Lower leg skin (tissue), 4 donors: ENCODE measurements around the gene GSG1L. TPM values are rescaled to one million over a fixed set of nuclear protein-coding genes. Genes with fewer than 3 reads are reported as not detected.

Experiments
- DNase-seq, 2 donors: peaks; one replicate each; pipeline ENCODE4 v3.0.0-alpha.2; 2019; ENCODE audit warnings: low spot score in 2 of 2
- H3K4me3 ChIP-seq: fragments of 200-600 bp; sonication (generic); 2 replicates; pipeline ENCODE4 v1.5.1; 2017; ENCODE audit warnings: mild to moderate bottlenecking, low read depth; ENCODE audit not compliant: poor library complexity, severe bottlenecking
- POLR2A ChIP-seq, 2 donors: fragments of 450-650 bp; IDR thresholded peaks; one replicate each; pipeline ENCODE4 v1.6.1; 2016 to 2017; ENCODE audit warnings: antibody characterized with exemption in 2 of 2, mild to moderate bottlenecking in 1 of 2, moderate library complexity in 1 of 2
- WGBS, 2 donors: methylation state at CpG; one replicate each; pipeline ENCODE4 v1.1.5; 2018; 5-methylcytosine and 5-hydroxymethylcytosine counted together
- intact Hi-C: fragments of 100-400 bp; cut with DNase I; formaldehyde crosslinking; loops from one replicate; pipeline ENCODE4 v1.15.0; 2023; ENCODE audit warnings: low total_unique reads
- total RNA-seq, 4 donors: library from RNA; depleted of rRNA; stranded (reverse); fragments of >200 nt; gene quantifications; one replicate each; pipeline ENCODE4 v1.1.0, GENCODE V29; 2016
- TF ChIP-seq, protein P1 (sequence below), 3 donors: fragments of 450-650 bp; IDR thresholded peaks; one replicate each; pipeline ENCODE4 v1.5.1; 2016; ENCODE audit warnings: antibody characterized with exemption in 3 of 3, mild to moderate bottlenecking in 3 of 3, moderate library complexity in 2 of 3

Gene GSG1L
- total RNA-seq, 4 donors from 2014 or later = 0.49 to 1.1 (median 0.59) TPM; not detected in 1

DNA sequence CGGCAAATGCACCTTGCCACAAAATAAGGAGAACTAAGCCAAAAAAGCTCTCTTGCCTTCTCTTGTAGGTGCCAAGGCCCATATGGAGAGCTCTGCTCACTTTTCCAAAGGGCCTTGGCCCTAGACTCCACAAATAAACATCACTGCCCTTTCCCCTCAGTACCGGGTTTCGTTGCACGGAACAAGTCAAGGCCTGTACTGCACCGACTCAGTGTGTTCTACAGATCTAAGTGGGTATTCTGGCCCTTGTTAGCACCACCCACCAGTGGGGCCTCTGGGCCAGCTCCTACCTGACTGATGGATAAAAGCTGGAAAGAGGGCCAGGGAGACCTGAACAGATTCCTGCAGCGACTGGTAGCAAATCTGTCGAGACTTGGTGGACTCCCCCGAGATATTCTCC lies 43.7 kb upstream of the GSG1L start:
- no peak for TF ChIP-seq POLR2A (IDR thresholded peaks at IDR 0.05)
- TF ChIP-seq, protein P1, sequence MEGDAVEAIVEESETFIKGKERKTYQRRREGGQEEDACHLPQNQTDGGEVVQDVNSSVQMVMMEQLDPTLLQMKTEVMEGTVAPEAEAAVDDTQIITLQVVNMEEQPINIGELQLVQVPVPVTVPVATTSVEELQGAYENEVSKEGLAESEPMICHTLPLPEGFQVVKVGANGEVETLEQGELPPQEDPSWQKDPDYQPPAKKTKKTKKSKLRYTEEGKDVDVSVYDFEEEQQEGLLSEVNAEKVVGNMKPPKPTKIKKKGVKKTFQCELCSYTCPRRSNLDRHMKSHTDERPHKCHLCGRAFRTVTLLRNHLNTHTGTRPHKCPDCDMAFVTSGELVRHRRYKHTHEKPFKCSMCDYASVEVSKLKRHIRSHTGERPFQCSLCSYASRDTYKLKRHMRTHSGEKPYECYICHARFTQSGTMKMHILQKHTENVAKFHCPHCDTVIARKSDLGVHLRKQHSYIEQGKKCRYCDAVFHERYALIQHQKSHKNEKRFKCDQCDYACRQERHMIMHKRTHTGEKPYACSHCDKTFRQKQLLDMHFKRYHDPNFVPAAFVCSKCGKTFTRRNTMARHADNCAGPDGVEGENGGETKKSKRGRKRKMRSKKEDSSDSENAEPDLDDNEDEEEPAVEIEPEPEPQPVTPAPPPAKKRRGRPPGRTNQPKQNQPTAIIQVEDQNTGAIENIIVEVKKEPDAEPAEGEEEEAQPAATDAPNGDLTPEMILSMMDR (IDR thresholded peaks at IDR 0.05) = no peak
- DNase-seq = no peak
- intact Hi-C loops = no loop called here
- no peak overlapping the region for H3K4me3 ChIP-seq
- 65 to 78% methylated on average over 8 of the region's 8 CpGs for WGBS, 2 donors

- intact Hi-C loops = no loop called here
- TF ChIP-seq POLR2A (IDR thresholded peaks at IDR 0.05) = no peak
- TF ChIP-seq, protein P1 (IDR thresholded peaks at IDR 0.05) = no peak
- 79 to 81% methylated on average over 5 of the region's 5 CpGs for WGBS, 2 donors
- no peak overlapping the region for H3K4me3 ChIP-seq
- no peak for DNase-seq
Observed at GRCh38 chr16:28106467-28107215, 43.1 kb upstream of the GSG1L start.

DNA sequence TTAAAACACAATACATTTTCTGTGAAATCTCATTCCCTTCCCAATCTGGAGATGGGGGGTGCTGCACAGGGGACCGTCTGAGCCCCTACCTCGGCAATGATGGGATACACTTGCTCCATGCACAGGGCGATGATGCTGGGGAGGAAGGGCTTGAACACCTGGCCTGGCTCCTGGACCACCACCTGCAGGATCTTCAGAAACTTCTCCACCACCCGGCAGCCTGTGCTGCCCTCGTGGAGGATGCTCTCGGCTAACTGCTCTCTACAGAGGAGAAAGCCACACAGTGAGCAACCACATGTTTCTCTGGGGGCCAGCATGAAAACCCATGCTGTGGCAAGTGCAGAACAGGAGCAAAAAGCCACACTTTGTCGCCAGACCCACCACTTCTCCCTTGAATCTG lies 42.4 kb upstream of the GSG1L start:
- no peak for TF ChIP-seq POLR2A (IDR thresholded peaks at IDR 0.05)
- TF ChIP-seq, protein P1 (IDR thresholded peaks at IDR 0.05) = no peak
- DNase-seq = peak in 1 of 2 donors; percentile 61
- 91 to 92% methylated on average over 7 of the region's 7 CpGs for WGBS, 2 donors
- no peak overlapping the region for H3K4me3 ChIP-seq
- intact Hi-C loops = no loop called here

DNA sequence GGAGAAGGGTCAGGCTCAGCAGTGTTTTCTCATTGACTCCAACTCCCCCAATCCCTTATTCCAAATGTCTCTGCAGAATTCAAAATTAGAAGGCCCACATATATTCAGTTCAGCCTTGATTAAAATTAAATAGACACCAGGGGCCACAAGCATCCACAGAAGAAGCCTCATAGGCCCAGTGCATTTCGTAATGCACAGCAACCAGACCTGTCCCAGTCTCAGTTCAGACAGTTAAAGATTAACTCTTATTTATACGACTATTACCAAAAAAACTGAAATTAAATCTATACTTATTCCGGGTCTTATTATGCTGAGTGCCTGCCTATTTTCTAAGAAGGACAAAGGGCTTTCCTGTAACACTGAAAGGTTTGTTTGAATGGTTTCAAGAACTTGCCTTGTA lies 41.8 kb upstream of the GSG1L start:
- TF ChIP-seq, protein P1 (IDR thresholded peaks at IDR 0.05) = no peak
- TF ChIP-seq POLR2A (IDR thresholded peaks at IDR 0.05) = no peak
- no peak overlapping the region for H3K4me3 ChIP-seq
- DNase-seq = no peak
- intact Hi-C loops = no loop called here
- WGBS, 2 donors = 93 to 95% methylated on average over 3 of the region's 3 CpGs

- intact Hi-C loops = no loop called here
- peak in 1 of 2 donors; percentile 72 for DNase-seq
- WGBS, 2 donors = 91 to 97% methylated on average over 11 to 12 of the region's 16 CpGs
- TF ChIP-seq POLR2A (IDR thresholded peaks at IDR 0.05) = no peak
- TF ChIP-seq, protein P1 (IDR thresholded peaks at IDR 0.05) = no peak
- no peak overlapping the region for H3K4me3 ChIP-seq
Observed at GRCh38 chr16:28104404-28104803, 40.9 kb upstream of the GSG1L start.
